A673 (cell line): Measurements from ENCODE around the gene GUCY1A1. TPM values are rescaled to one million over a fixed set of nuclear protein-coding genes. Genes with fewer than 3 reads are reported as not detected.

Experiments used
- BruUV-seq: library from RNA; stranded (reverse); fragments of 400-500 nt; replicated peaks from 2 replicates; lab custom pipeline; 2021; lab: Mats Ljungman, UMichigan
- CTCF ChIA-PET: fragments of 300-600 bp; sonication (Branson Sonifier 250); formaldehyde crosslinking; loops from one replicate; lab custom pipeline; 2022; ENCODE audit warnings: antibody characterized with exemption; lab: Charles Lee
- POLR2A ChIA-PET: fragments of 300-600 bp; sonication (Branson Sonifier 250); formaldehyde crosslinking; loops from one replicate; lab custom pipeline; 2022; ENCODE audit warnings: antibody characterized with exemption; ENCODE audit not compliant: low non-redundant PET; lab: Charles Lee
- DNase-seq: peaks from one replicate; pipeline ENCODE4 v3.0.0-alpha.2; 2015; ENCODE audit warnings: low spot score
- H3K27ac ChIP-seq: fragments of 200-600 bp; sonication (generic); 2 replicates; pipeline ENCODE4 v1.5.1; 2016; ENCODE audit warnings: mixed run types, low read depth, mild to moderate bottlenecking, mixed read lengths, antibody characterized with exemption, low read length; ENCODE audit not compliant: poor library complexity, severe bottlenecking
- H3K27me3 ChIP-seq: fragments of 200-600 bp; sonication (generic); replicated peaks from 2 replicates; pipeline ENCODE4 v1.6.1; 2017; ENCODE audit warnings: mixed run types, low read depth, mild to moderate bottlenecking, mixed read lengths, antibody characterized with exemption, low read length; ENCODE audit not compliant: insufficient read depth, poor library complexity
- H3K36me3 ChIP-seq: fragments of 200-600 bp; sonication (generic); 2 replicates; pipeline ENCODE4 v1.6.1; 2016; ENCODE audit warnings: mixed run types, mild to moderate bottlenecking, mixed read lengths, antibody characterized with exemption, low read length; ENCODE audit not compliant: insufficient read depth, poor library complexity, severe bottlenecking
- H3K4me1 ChIP-seq: fragments of 200-600 bp; sonication (generic); 2 replicates; pipeline ENCODE4 v1.6.1; 2017; ENCODE audit warnings: mixed run types, mild to moderate bottlenecking, mixed read lengths, antibody characterized with exemption, low read length; ENCODE audit not compliant: insufficient read depth, poor library complexity, severe bottlenecking
- H3K4me3 ChIP-seq: fragments of 200-600 bp; sonication (generic); 2 replicates; pipeline ENCODE4 v1.5.1; 2016; ENCODE audit warnings: low read depth, mixed run types, mild to moderate bottlenecking, mixed read lengths, low read length; ENCODE audit not compliant: poor library complexity, severe bottlenecking
- H3K9me3 ChIP-seq: fragments of 200-600 bp; sonication (generic); 2 replicates; pipeline ENCODE4 v1.6.1; 2016; ENCODE audit warnings: mixed run types, low read depth, mild to moderate bottlenecking, mixed read lengths, antibody characterized with exemption, low read length; ENCODE audit not compliant: poor library complexity, severe bottlenecking
- CTCF ChIP-seq: fragments of 300-800, 200-600 bp; sonication (generic); conservative IDR thresholded peaks from 2 replicates; pipeline ENCODE4 v1.5.1; 2017; ENCODE audit warnings: low read depth, mild to moderate bottlenecking, antibody characterized with exemption, low read length, moderate library complexity, mixed read lengths
- EZH2 ChIP-seq: fragments of 200-600 bp; sonication (generic); IDR thresholded peaks from 2 replicates; pipeline ENCODE4 v1.6.1; 2017; ENCODE audit warnings: borderline replicate concordance, low read depth, mild to moderate bottlenecking, mixed read lengths, antibody characterized with exemption, low read length; ENCODE audit not compliant: poor library complexity, severe bottlenecking
- intact Hi-C: fragments of 100-400 bp; cut with micrococcal nuclease; formaldehyde crosslinking; loops from one replicate; pipeline ENCODE4 v1.10.0; 2022; ENCODE audit not compliant: unreplicated experiment
- total RNA-seq: library from RNA; stranded (reverse); gene quantifications from 2 replicates; pipeline ENCODE4 v1.2.3, GENCODE V29; 2021

Gene GUCY1A1
- total RNA-seq, 1 experiment from 2014 or later, result 0.37 TPM

GRCh38 chr4:155653052-155653451, 13.6 kb upstream of the GUCY1A1 start:
- ChIA-PET POLR2A (no interaction called here), CTCF (no interaction called here)
- no peaks in the 10 kb centered on the region for H3K9me3 ChIP-seq
- intact Hi-C loops, result no loop called here
- no peak for TF ChIP-seq CTCF
- TF ChIP-seq EZH2, result no peak
- H3K4me1 ChIP-seq, result no peaks in the 10 kb centered on the region
- H3K27ac ChIP-seq, result no peak overlapping the region
- DNase-seq, result no peak
- no TSS peak for BruUV-seq
- no peaks in the 10 kb centered on the region for H3K27me3 ChIP-seq
- H3K4me3 ChIP-seq, result no peak overlapping the region
- H3K36me3 ChIP-seq, result no peaks in the 10 kb centered on the region

- Histone ChIP-seq H3K4me1 (no peaks in the 10 kb centered on the region), H3K27me3 (no peaks in the 10 kb centered on the region), H3K4me3 (no peak overlapping the region), H3K36me3 (no peaks in the 10 kb centered on the region), H3K27ac (no peak overlapping the region), H3K9me3 (no peaks in the 10 kb centered on the region)
- DNase-seq, result no peak
- no peak for TF ChIP-seq CTCF
- no peak for TF ChIP-seq EZH2
- CTCF ChIA-PET, result no interaction called here
- BruUV-seq, result no TSS peak
- intact Hi-C loops, result no loop called here
- POLR2A ChIA-PET, result no interaction called here
These were observed 10.6 kb upstream of the GUCY1A1 start for GRCh38 chr4:155656025-155656424.

GRCh38 chr4:155657169-155657568, 9.5 kb upstream of the GUCY1A1 start:
- ChIA-PET CTCF (no interaction called here), POLR2A (no interaction called here)
- no peak for DNase-seq
- BruUV-seq, result no TSS peak
- H3K27ac ChIP-seq, result no peak overlapping the region
- intact Hi-C loops, result no loop called here
- no peaks in the 10 kb centered on the region for H3K9me3 ChIP-seq
- no peak overlapping the region for H3K4me3 ChIP-seq
- TF ChIP-seq CTCF (no peak), EZH2 (no peak)
- no peaks in the 10 kb centered on the region for H3K27me3 ChIP-seq
- no peaks in the 10 kb centered on the region for H3K36me3 ChIP-seq
- H3K4me1 ChIP-seq, result no peaks in the 10 kb centered on the region
